GM20000 (cell line): ENCODE measurements around the gene MKKS.
"Not testable (repeated sequence)": the region's sequence is repeated elsewhere in the genome, so short reads cannot be mapped to it uniquely, and the experiment has no call there.

Experiments
- DNase-seq: peaks from one replicate; pipeline ENCODE4 v3.0.0; 2012; ENCODE audit warnings: low spot score
- TF ChIP-seq, protein P1 (sequence below): IDR thresholded peaks from 2 replicates; pipeline ENCODE4 v1.5.1; 2012; ENCODE audit warnings: mild to moderate bottlenecking, control low read depth; ENCODE audit errors: extremely low read depth, missing control alignments

MKKS gene

DNA sequence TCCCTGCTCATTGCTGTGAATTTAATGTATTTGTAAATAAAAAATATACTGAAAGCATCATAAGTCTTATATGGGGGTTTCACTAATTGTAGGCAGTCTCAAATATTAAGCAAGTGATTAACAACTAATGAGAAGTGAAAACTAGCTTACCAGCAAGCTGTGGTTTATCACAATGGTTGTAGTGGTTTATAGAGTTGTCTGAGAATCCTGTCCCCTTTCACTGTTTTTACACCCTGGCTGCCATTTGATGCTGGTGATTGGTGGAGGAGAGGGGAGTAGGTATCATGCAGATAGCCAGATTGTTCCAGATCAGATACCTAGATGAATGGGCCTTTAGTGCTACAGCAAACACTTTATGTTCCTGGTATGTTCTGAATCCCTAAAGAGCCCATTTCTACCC is 6.0 kb downstream of the MKKS start:
- no peak for DNase-seq
- TF ChIP-seq, protein P1, sequence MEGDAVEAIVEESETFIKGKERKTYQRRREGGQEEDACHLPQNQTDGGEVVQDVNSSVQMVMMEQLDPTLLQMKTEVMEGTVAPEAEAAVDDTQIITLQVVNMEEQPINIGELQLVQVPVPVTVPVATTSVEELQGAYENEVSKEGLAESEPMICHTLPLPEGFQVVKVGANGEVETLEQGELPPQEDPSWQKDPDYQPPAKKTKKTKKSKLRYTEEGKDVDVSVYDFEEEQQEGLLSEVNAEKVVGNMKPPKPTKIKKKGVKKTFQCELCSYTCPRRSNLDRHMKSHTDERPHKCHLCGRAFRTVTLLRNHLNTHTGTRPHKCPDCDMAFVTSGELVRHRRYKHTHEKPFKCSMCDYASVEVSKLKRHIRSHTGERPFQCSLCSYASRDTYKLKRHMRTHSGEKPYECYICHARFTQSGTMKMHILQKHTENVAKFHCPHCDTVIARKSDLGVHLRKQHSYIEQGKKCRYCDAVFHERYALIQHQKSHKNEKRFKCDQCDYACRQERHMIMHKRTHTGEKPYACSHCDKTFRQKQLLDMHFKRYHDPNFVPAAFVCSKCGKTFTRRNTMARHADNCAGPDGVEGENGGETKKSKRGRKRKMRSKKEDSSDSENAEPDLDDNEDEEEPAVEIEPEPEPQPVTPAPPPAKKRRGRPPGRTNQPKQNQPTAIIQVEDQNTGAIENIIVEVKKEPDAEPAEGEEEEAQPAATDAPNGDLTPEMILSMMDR = no peak

DNA sequence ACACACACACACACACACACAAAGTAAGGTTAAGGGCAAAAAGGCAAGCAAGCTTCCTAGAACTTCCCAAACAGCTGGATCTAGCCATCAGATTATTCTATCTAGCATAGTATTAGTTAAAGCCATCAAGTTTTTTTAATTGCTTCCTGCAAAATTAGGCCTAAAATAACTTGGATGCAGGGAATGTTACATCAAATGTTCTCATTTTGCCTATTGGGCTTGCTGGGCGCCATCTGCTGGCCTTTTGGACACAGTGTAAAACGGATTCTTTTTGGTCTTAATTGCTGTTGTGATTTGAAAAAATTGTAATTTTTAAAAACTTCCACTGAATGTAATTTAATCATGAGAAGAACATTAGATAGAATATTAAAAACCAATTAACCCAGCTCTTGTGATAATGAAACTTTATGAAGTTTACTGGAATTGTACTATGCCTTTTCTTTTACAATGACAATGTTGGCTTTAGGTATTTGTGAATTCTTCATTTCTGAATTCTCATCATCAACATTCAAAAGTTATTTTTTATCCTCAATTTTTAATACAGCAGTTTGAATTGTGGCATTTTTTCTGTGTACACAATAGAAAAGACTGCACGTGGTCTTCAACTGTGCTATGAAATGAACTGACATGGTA is 6.8 kb downstream of the MKKS start:
- TF ChIP-seq, protein P1 = peak; percentile 62
- no peak for DNase-seq

DNA sequence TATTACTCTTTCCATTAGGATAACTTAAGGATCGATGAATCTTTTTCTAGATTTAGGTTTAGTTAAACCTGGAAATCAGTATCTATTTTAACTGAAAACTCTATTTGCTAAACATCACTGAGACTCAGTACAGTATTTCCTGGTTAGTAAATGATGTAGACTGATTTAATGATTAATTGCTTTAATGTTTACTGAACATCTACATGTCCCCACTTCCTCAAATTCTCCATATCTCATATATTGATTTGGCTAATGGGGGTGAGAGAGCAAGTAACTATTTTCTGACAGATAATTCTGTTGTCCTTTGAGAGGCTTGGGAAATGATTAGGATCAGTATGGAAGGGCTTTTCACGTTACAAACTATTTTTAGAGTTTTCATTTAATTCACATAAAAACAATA is 10.3 kb downstream of the MKKS start:
- no peak for DNase-seq
- TF ChIP-seq, protein P1 = no peak

DNA sequence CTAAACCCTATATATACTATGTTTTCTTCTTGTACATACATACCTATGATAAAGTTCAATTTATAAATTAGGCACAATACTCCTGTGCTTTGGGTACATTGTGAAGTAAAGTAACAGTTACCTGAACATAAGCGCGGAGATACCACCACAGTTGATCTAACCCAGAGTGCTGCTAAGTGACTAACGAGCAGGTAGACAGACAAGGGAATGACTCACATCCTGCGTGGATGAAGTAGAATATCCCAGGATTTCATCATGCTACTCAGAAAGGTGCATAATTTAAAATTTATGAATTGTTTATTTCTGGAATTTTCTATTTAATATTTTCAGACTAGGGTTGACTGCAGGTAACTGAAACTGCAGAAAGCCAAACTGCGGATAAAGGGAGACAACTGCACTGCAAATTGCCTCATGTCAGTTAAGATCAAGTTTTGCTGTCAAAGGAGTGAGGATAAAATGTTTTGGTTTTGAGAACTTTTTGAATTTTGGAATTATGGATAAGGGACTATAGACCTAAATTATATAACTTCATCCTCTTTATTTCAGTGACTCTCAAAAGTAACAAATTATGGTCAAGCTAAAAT is 14.4 kb downstream of the MKKS start:
- DNase-seq = no peak

DNA sequence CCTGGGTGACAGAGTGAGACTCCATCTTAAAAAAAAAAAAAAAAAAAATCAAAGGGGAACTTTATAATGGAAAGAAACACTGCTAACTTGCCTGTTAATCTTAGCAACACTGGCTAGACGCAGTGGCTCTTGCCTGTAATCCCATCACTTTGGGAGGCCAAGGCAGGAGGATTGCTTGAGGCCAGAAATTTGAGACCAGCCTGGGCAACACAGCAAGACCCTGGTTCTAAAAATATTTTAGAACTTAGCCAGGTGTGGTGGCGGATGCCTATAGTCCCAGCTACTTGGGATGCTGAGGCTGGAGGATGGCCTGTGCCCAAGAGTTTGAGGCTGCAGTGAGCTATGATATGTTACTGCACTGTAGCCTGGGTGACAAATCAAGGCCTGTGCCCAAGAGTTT is 16.8 kb downstream of the MKKS start:
- DNase-seq = not testable (repeated sequence)

More for the DNA sequence above, 14.4 kb downstream of the MKKS start:
- TF ChIP-seq, protein P1 = no peak

DNA sequence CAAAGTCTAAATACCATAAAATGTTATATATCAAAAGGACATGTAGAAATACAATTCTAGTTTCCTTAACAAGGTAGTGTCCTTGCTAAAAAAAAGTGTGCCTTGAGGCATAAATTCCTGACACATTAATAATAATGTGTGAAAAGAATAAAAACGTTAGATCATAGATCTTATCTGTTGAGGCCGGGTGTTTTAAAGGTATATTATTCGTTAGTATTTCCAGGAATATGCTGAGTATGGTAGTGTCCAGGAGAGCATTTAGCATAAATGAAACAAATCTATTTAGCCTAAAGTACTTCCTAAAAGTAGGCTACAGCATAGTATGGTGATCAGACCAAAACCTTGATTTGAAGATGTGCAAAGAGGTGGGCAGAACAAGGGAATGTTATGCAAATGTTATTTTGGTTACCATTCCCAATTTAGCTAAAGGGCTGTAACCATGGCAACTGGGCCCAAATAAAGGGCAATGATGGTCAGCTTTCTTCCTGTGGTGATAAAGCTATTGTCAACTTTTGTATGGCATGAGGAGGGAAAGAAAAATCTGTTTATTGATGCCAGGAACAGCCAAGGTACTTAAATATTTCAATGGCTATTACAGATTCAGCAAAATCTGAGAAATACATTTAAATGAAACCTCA is 18.9 kb downstream of the MKKS start:
- DNase-seq = no peak

DNA sequence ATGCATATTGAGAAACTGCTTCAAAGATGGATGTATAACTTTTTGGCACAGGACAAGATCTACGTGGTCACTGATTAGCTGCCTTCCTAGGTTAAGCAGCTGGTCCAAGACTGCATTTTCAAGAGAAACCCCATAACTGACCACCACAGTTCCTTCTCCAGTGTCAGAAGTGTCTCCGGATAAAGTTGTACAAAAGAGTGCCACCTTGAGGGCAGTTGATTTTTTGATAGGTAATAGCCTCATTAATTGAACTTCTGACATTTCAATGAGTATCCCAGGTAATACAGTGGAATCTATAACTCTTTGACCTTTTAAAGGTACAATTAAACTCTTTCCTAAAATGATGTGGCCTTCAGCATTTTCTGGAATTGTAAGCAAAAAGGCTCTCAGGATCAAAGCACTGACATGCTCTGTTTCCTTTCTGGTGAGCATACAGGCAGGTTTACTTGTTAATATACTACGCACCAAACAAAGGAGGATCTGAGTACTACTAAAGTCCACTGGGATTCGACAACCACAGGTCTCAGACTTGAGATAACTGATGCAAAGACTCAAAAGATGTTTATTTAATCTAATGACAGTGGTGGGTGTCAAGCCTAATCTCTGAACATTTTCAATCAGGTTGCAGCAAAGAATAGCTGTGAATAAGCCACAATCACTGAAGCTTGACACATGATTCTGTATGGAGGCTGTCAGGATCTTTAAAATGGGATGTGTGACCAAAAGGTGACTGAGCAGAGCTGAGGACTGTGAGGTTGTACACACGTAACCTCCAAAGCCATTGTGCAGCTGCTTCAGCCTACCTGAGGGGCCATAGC is 21.2 kb downstream of the MKKS start:
- no peak for DNase-seq
- TF ChIP-seq, protein P1 = peak; percentile 2

More for the DNA sequence above, 18.9 kb downstream of the MKKS start:
- TF ChIP-seq, protein P1 = no peak
